ENCODE data around the gene MYO18B.
A peak's percentile ranks its signal among the peaks of the same experiment; 100 is the strongest.

The MYO18B gene

DNA sequence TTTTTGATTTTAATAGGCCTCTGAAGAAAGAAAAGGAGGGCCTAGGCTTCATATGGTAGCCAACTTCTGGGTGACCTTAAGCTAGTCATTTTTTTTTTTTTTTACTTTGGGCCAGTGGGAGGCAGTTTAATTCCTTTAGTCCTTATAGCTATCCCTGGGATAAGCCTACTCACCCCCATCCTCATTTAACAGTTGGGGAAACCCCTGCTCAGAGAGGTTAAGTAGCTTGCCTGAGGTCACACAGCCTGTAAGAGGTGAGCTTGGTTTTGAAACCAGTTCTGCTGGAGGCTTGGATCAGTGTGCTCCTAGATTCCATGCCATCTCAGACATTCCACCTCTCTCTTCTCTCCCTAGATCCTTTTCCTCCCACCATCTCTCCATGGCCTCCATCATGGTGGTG, 86.4 kb downstream of the MYO18B start:
- no peaks in the 10 kb centered on the region for H3K36me3 Mint-ChIP-seq (ENCODE audit: low read depth)
- no peak overlapping the region for H3K4me3 Mint-ChIP-seq
- H3K4me1 Mint-ChIP-seq (ENCODE audit: low read depth) = no peaks in the 10 kb centered on the region
- H3K27ac Mint-ChIP-seq = no peak overlapping the region
- no peaks in the 10 kb centered on the region for H3K27me3 Mint-ChIP-seq
- H3K9me3 Mint-ChIP-seq = no peaks in the 10 kb centered on the region

DNA sequence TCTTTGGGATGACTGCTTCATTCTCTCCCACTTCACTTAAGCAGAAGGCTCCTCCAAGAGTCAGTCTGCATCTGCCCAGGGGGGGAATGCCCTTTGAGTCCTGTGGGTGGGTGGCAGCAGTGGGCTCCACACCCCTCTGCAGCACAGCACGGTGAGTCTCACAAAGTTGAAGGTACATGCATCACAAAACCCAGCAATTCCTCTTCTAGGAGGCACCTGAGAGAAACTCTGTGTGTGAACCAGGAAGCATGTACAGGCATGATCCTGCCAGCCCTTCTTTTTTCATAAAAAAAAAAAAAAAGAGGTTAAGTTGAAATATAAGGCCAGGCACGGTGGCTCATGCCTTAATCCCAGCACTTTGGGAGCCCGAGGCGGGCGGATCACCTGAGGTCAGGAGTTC, 87.2 kb downstream of the MYO18B start:
- no peaks in the 10 kb centered on the region for H3K9me3 Mint-ChIP-seq
- no peaks in the 10 kb centered on the region for H3K36me3 Mint-ChIP-seq (ENCODE audit: low read depth)
- H3K27ac Mint-ChIP-seq = no peak overlapping the region
- no peaks in the 10 kb centered on the region for H3K4me1 Mint-ChIP-seq (ENCODE audit: low read depth)
- no peak overlapping the region for H3K4me3 Mint-ChIP-seq
- H3K27me3 Mint-ChIP-seq = no peaks in the 10 kb centered on the region

DNA sequence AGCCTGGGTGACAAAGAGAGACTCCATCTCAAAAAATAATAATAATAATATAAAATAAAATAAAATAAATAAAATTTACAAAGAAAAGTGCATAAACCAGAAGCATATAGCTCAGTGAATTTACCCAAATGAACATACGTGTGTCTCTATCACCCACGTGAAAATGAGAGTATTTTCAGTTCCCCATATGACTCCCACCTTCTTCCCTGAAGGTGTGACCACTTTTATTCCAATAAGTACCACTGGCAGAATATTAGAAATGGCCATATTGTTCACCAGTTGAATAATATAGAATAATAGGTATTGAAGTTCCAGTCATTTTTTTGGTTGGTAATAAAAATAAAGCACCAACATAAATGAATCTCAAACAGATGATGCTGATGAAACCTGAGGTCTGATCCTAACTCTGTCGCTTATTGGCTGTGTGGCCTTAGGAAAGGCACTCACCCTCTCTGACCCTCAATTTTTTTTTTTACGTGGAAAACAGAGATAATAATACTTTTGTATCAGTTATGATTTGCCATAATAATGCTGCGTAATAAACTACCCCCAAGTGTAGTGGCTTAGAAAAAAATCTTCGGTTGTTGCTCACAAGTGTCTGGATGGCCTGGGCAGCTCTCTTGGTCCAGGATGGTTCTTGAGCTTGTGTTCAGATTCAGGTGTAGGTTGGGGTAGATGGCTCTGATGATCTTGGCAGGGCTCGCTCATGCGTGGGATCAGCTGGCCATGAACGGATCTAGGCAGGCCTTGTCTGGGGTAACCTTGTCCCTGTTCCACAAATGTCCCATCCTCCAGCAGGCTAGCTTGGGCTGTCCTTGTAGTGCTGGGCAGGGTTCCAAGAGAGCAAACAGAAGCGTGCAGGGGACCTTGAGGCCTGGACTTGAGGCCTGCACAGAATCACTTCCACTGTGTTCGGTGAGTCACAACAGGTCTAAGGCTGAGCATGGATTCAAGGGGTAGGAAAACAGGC, 88.1 kb downstream of the MYO18B start:
- Mint-ChIP-seq H3K4me1 (ENCODE audit: low read depth) (no peaks in the 10 kb centered on the region), H3K4me3 (no peak overlapping the region), H3K27ac (no peak overlapping the region), H3K27me3 (no peaks in the 10 kb centered on the region), H3K9me3 (no peaks in the 10 kb centered on the region), H3K36me3 (ENCODE audit: low read depth) (no peaks in the 10 kb centered on the region)

DNA sequence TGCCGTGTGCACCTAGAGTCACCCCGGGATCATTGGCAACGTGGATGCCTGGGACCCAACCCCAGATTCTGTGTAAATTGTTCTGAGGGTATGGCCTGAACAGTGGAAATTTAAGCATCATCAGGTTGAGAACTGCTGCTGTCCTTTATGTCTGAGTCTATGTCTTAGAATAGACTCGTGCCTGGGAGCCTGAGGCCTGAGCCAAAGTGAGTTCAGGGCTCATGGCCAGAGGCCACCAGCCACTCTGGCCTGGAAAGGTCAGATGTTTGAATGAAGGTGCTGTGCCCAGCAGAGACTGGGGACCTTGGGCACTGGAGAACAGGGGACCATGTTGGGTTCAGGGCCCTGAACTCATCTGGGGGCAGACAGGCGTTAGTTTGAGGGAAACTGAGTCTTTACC, 91.1 kb downstream of the MYO18B start:
- Mint-ChIP-seq H3K4me1 (ENCODE audit: low read depth) (no peaks in the 10 kb centered on the region), H3K9me3 (no peaks in the 10 kb centered on the region), H3K27ac (no peak overlapping the region), H3K4me3 (no peak overlapping the region), H3K27me3 (no peaks in the 10 kb centered on the region), H3K36me3 (ENCODE audit: low read depth) (no peaks in the 10 kb centered on the region)

DNA sequence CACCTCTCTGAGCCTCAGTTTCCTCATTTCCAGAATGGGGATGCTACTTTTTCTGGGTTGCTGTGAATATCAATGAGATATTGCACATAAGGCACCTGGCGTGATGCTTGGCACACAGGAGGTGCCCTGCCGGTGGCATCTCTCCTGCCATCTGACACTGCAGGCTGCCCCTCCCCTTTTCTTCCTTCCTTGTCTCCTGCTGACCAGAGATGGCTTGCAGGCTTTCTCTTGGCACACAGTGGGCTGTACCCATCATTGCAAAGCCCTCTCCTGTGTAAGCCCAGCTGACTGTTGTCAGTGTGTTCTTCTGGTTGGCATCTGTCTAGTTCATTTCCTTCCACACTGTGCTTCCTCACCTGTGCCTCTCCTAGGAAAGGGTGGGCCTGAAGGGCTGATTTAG, 91.7 kb downstream of the MYO18B start:
- no peaks in the 10 kb centered on the region for H3K27me3 Mint-ChIP-seq
- H3K4me3 Mint-ChIP-seq = no peak overlapping the region
- no peaks in the 10 kb centered on the region for H3K9me3 Mint-ChIP-seq
- no peak overlapping the region for H3K27ac Mint-ChIP-seq
- H3K4me1 Mint-ChIP-seq (ENCODE audit: low read depth) = no peaks in the 10 kb centered on the region
- H3K36me3 Mint-ChIP-seq (ENCODE audit: low read depth) = no peaks in the 10 kb centered on the region

DNA sequence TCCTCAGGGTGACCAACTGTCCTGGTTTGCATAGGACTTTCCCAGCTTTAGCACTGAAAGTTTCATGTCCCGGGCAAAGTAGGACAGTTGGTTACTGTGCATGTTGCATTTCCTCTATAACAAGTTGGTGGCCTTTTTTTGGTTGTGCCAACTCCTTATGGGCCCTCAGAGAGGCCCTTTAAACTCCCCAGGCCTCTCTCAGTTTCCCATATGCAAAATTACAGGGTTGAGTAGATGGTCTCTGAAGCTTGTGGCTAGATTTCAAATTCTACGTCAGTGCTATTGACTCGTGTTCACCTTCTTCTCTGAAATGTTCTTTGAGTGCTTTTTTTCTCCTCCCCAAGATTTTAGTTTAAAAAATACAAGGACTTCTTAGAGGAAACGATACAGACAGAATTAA, 92.5 kb downstream of the MYO18B start:
- no peaks in the 10 kb centered on the region for H3K36me3 Mint-ChIP-seq (ENCODE audit: low read depth)
- H3K27me3 Mint-ChIP-seq = no peaks in the 10 kb centered on the region
- no peaks in the 10 kb centered on the region for H3K9me3 Mint-ChIP-seq
- no peak overlapping the region for H3K4me3 Mint-ChIP-seq
- no peak overlapping the region for H3K27ac Mint-ChIP-seq
- no peaks in the 10 kb centered on the region for H3K4me1 Mint-ChIP-seq (ENCODE audit: low read depth)

DNA sequence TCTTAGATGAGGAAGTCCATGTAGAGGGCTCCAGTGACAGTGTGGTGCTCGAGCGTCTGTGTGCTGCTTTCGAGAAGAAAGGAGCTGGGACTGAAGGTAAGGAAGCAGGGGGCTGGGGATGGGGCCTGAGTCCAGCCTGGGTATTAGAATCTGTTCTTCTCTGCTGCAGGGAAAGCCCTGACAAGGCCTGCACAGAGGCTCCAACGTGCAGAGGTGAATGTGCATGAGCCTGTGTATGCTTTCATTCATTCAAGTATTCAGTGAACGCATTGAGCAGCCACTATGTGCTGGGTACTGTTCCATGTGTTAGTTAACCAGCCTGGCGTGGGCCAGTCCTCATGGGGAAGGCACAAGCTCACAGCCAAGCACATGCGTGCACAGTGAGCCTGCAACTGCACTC, 93.4 kb downstream of the MYO18B start:
- Mint-ChIP-seq H3K36me3 (ENCODE audit: low read depth) (no peaks in the 10 kb centered on the region), H3K27ac (no peak overlapping the region), H3K4me3 (no peak overlapping the region), H3K27me3 (no peaks in the 10 kb centered on the region), H3K4me1 (ENCODE audit: low read depth) (no peaks in the 10 kb centered on the region), H3K9me3 (no peaks in the 10 kb centered on the region)

DNA sequence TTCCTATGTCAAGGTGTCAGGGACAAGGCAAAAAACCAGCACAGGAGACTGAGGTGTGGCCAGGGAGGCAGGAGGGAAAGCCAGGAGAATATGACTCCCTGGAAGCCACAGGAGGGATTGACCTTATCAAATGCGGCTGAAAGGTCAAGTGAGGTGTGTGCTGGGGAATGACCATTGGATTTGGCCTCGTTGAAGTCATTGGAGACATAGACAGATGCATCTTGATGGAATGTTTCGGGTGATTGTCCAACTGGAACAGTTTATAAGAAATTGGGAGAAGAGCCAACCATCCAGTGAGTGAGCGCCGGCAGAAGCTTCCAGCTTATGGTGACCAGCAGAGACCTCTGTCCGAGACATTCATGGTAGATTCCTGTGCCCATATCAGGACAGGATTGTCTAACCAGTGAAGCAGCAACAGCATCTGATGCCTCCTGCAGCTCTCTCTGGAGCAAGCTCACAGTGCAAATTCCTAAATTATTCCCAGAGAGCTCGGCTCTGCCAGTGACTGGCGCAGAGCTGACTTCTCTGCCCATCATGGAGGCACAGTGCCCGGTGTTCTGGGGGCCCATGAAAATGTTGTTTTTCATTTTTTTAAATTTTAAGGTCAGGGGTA, 95.4 kb downstream of the MYO18B start:
- no peaks in the 10 kb centered on the region for H3K36me3 Mint-ChIP-seq (ENCODE audit: low read depth)
- no peaks in the 10 kb centered on the region for H3K4me1 Mint-ChIP-seq (ENCODE audit: low read depth)
- H3K4me3 Mint-ChIP-seq = no peak overlapping the region
- H3K27ac Mint-ChIP-seq = no peak overlapping the region
- no peaks in the 10 kb centered on the region for H3K9me3 Mint-ChIP-seq
- H3K27me3 Mint-ChIP-seq = no peaks in the 10 kb centered on the region

DNA sequence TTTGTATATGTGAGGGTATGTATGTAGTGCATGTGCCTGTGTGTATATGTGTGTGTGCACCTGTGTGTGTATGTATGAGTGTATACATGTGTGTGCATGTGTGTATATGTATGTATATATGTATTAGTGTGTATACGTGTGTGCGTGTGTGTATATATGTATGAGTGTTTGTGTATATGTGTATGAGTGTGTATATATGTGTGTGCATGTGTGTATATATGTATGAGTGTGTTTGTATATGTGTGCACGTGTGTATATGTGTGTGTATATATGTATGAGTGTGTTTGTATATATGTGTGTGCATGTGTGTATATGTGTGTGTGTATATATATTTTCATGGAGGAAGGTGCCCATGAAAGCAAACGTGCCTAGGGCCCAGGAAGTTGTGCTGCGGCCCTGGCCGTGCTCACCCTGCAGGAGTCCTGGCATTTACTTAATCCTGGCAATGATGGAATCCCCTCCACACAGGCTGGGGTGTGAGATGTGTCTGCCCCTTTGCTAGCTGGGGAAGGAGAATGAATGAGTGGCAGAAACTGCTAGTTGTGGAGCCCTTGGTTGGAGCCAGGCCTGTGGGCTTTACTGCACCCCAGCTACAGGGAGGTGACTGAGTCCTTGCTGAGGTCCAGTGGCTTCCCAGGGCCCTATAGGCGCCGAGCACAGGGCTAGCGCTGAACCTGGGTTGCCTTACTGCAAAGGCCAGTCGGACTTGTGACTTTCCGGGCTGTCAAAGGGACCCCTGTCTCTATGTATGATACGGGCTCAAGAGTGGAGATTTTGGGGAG, 97.2 kb downstream of the MYO18B start:
- H3K27me3 Mint-ChIP-seq = no peaks in the 10 kb centered on the region
- no peaks in the 10 kb centered on the region for H3K4me1 Mint-ChIP-seq (ENCODE audit: low read depth)
- H3K27ac Mint-ChIP-seq = no peak overlapping the region
- no peak overlapping the region for H3K4me3 Mint-ChIP-seq
- no peaks in the 10 kb centered on the region for H3K36me3 Mint-ChIP-seq (ENCODE audit: low read depth)
- no peaks in the 10 kb centered on the region for H3K9me3 Mint-ChIP-seq

DNA sequence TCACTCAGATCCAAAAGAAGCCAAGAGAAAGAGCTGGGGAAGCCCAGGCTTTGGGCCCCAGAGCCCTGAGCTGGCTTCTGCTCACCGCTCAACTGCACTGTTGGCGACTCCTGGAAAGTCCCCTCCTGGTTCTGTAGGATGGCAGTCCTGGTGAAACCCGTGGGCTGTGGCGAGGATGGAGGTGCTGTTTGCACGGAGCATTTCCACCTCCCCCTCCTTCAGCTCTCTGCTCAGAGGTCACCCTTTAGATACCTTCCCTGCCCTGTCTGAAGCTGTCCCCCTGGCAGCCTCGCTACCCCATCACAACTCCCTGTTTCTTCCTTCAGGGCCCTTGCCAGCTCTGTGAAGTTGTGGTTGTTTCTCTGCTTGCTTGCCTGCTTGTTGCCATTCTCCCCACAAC, 97.8 kb downstream of the MYO18B start:
- no peak overlapping the region for H3K27ac Mint-ChIP-seq
- no peaks in the 10 kb centered on the region for H3K27me3 Mint-ChIP-seq
- no peaks in the 10 kb centered on the region for H3K9me3 Mint-ChIP-seq
- no peak overlapping the region for H3K4me3 Mint-ChIP-seq
- H3K36me3 Mint-ChIP-seq (ENCODE audit: low read depth) = no peaks in the 10 kb centered on the region
- H3K4me1 Mint-ChIP-seq (ENCODE audit: low read depth) = no peaks in the 10 kb centered on the region

DNA sequence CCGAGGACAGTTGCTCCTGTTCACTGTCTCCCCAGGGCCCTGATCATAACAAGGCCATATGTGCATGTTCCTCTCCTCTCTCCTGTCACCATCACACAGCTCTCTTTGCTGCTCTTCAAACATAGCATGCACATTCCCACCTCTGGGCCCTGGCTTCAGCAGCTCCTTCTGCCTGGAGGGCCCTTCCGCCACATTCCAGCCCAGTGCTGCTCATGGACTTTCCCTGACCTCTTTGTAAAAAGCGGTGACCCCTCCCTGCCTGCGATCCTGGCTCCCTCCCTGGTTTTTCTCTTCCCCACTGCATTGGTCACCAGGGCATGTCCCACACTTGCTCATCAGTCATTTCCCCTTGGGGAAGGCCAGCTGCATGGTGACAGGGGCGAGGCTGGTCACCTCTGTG, 98.2 kb downstream of the MYO18B start:
- Mint-ChIP-seq H3K4me1 (ENCODE audit: low read depth) (no peaks in the 10 kb centered on the region), H3K4me3 (no peak overlapping the region), H3K9me3 (no peaks in the 10 kb centered on the region), H3K36me3 (ENCODE audit: low read depth) (no peaks in the 10 kb centered on the region), H3K27ac (no peak overlapping the region), H3K27me3 (no peaks in the 10 kb centered on the region)

DNA sequence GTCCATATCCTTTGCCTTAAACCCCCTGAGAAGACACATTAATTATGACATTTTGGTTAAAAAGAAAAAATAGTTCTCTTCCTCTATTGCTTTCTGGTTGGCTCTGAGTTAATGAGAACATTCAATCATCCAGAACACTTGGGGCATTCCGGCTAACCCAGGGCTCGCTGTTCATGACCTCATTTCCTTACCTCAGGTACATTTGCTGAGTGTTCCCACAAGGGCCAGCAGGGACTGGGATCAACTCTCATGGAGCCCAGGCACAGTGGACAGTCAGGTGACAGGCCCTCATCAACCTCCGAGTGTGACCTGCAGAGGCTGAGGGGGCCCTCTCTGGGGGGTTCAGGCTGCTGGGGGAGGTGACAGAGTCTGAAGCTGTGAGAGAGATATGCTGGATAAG, 98.9 kb downstream of the MYO18B start:
- Mint-ChIP-seq H3K4me1 (ENCODE audit: low read depth) (no peaks in the 10 kb centered on the region), H3K27me3 (no peaks in the 10 kb centered on the region), H3K4me3 (no peak overlapping the region), H3K27ac (no peak overlapping the region), H3K9me3 (no peaks in the 10 kb centered on the region), H3K36me3 (ENCODE audit: low read depth) (no peaks in the 10 kb centered on the region)

DNA sequence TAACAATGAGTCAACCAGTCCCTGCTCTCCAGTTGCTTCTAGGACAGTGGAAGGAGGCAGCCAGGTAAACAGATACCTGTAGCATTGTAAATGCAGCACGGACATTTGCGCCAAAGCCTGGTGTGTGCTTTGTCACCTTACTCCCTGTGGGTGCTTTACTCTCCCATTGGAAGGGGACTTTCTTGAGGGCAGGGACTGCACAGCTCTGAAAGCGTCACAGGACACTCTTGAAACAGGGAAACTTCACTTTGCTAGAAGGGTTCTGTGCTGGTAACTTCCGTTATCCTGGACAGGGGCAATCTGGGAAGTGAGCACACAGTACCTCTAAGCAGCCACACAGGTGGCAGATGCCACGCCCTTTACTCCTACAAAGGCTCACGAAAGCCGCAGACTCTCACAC, 99.8 kb downstream of the MYO18B start:
- H3K27ac Mint-ChIP-seq = no peak overlapping the region
- peaks cover 4% of the 10 kb centered on the region for H3K4me1 Mint-ChIP-seq (ENCODE audit: low read depth)
- H3K9me3 Mint-ChIP-seq = no peaks in the 10 kb centered on the region
- no peak overlapping the region for H3K4me3 Mint-ChIP-seq
- H3K36me3 Mint-ChIP-seq (ENCODE audit: low read depth) = no peaks in the 10 kb centered on the region
- H3K27me3 Mint-ChIP-seq = no peaks in the 10 kb centered on the region

DNA sequence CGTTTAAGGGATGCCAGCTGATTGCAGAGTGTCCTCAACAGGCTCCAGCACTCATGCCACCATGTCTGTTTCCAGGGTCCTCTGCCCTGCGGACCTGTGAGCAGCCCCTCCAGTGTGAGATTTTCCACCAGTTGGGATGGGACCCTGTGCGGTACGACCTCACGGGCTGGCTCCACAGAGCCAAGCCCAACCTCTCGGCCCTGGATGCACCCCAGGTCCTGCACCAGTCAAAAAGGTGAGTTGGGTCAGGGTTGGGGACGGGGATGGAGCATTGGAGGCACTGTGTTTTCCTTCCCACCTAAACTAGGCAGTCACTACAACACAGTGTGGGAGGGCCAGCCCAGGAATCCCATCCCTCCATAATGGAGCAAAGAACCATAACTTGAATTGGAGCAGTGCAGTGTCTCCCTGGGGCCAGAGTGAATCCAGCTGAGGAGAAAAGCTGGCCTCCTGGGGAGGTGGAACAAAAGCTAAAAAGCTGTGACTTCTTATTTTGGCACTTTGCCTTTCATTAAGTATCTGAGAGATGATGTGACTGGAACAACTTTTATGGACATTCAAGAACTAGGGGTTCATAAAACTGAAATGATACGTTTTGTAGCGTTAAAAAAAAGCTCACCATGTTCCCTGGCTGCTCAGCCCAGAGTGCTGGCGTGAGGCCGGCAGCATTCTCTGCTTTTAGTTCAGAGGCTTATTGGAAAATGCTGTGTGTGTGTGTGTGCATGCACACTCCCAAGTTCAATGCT, 101.8 kb downstream of the MYO18B start:
- Mint-ChIP-seq H3K27me3 (no peaks in the 10 kb centered on the region), H3K4me3 (no peak overlapping the region), H3K4me1 (ENCODE audit: low read depth) (peaks cover 4% of the 10 kb centered on the region), H3K36me3 (ENCODE audit: low read depth) (no peaks in the 10 kb centered on the region), H3K9me3 (no peaks in the 10 kb centered on the region), H3K27ac (peak overlapping the region; percentile 36)

DNA sequence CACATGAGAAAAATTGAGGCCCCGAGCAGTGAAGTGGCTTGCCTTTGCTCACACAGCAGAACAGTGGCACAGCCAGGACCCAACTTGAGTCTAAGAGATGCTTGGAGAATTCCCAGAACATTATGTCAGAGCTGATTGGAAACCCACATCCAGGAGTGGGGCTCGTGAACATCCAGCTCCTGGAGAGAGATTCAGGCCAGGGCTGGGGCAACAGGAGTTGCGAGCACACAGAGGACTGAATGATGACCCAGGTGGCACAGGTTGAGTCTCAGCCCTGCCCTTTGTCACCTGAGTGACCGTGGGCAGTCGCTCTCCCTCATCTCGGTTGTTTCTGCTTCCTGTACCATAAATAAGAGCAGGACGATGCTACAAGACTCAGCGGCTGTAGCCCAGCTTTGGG, 102.6 kb downstream of the MYO18B start:
- no peaks in the 10 kb centered on the region for H3K9me3 Mint-ChIP-seq
- no peak overlapping the region for H3K4me3 Mint-ChIP-seq
- H3K27ac Mint-ChIP-seq = no peak overlapping the region
- no peaks in the 10 kb centered on the region for H3K27me3 Mint-ChIP-seq
- H3K36me3 Mint-ChIP-seq (ENCODE audit: low read depth) = no peaks in the 10 kb centered on the region
- peaks cover 4% of the 10 kb centered on the region for H3K4me1 Mint-ChIP-seq (ENCODE audit: low read depth)
